Muscle of arm (tissue), 14 donors: ENCODE results near the gene ATP1B2. TPM values are rescaled to one million over a fixed set of nuclear protein-coding genes. Genes with fewer than 3 reads are reported as not detected.
A peak's percentile ranks its signal among the peaks of the same experiment; 100 is the strongest.
"Not testable (repeated sequence)": the region's sequence is repeated elsewhere in the genome, so short reads cannot be mapped to it uniquely, and the experiment has no call there.

Experiments
- DNase-seq: peaks from one replicate; pipeline ENCODE4 v3.0.0-alpha.2; 2013
- long read RNA-seq, 11 donors: transcript quantifications; one replicate each; lab custom pipeline, GENCODE V29; 2026
- polyA plus RNA-seq, 12 donors: library from polyadenylated mRNA; unstranded; fragments of 120-200 nt; gene quantifications; one replicate each; pipeline ENCODE4 v1.2.1, GENCODE V29; 2013; ENCODE audit not compliant: insufficient read length in 12 of 12

The ATP1B2 gene, protein sequence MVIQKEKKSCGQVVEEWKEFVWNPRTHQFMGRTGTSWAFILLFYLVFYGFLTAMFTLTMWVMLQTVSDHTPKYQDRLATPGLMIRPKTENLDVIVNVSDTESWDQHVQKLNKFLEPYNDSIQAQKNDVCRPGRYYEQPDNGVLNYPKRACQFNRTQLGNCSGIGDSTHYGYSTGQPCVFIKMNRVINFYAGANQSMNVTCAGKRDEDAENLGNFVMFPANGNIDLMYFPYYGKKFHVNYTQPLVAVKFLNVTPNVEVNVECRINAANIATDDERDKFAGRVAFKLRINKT
- polyA plus RNA-seq: 10 to 100 TPM in 11 of 12 donors, not detected in 1; 15.8 to 39.9 (median 26.1) TPM
- long read RNA-seq, donor 1, partial matches to known transcripts: 0 of 2 reads
- long read RNA-seq, donor 1, other reads (novel, unspliced or antisense): 0 of 2 reads
- long read RNA-seq, donor 2, transcript ATP1B2-201 (7 exons, 3,153 nt): major isoform, 21 of 26 reads
- long read RNA-seq, donor 2, partial matches to known transcripts: 5 of 26 reads
- long read RNA-seq, donor 2, other reads (novel, unspliced or antisense): 0 of 26 reads
- long read RNA-seq, donor 3, transcript ATP1B2-201 (7 exons, 3,153 nt): major isoform, 7 of 7 reads
- long read RNA-seq, donor 3, partial matches to known transcripts: 0 of 7 reads
- long read RNA-seq, donor 3, other reads (novel, unspliced or antisense): 0 of 7 reads
- long read RNA-seq, donor 4, partial matches to known transcripts: 0 of 3 reads
- long read RNA-seq, donor 4, other reads (novel, unspliced or antisense): 0 of 3 reads
- long read RNA-seq, donor 5, transcript ATP1B2-201 (7 exons, 3,153 nt): major isoform, 14 of 66 reads
- long read RNA-seq, donor 5, partial matches to known transcripts: 52 of 66 reads
- long read RNA-seq, donor 5, other reads (novel, unspliced or antisense): 0 of 66 reads
- long read RNA-seq, donor 6, transcript ATP1B2-201 (7 exons, 3,153 nt): major isoform, 5 of 5 reads
- long read RNA-seq, donor 6, partial matches to known transcripts: 0 of 5 reads
- long read RNA-seq, donor 6, other reads (novel, unspliced or antisense): 0 of 5 reads
- long read RNA-seq, donor 7, partial matches to known transcripts: 0 of 2 reads
- long read RNA-seq, donor 7, other reads (novel, unspliced or antisense): 0 of 2 reads
- long read RNA-seq, donor 8, transcript ATP1B2-201 (7 exons, 3,153 nt): major isoform, 23 of 29 reads
- long read RNA-seq, donor 8, partial matches to known transcripts: 6 of 29 reads
- long read RNA-seq, donor 8, other reads (novel, unspliced or antisense): 0 of 29 reads
- long read RNA-seq, donor 9, partial matches to known transcripts: 0 of 4 reads
- long read RNA-seq, donor 9, other reads (novel, unspliced or antisense): 0 of 4 reads
- long read RNA-seq, donor 10, transcript ATP1B2-201 (7 exons, 3,153 nt): major isoform, 11 of 19 reads
- long read RNA-seq, donor 10, partial matches to known transcripts: 8 of 19 reads
- long read RNA-seq, donor 10, other reads (novel, unspliced or antisense): 0 of 19 reads
- long read RNA-seq, donor 11, transcript ATP1B2-201 (7 exons, 3,153 nt): major isoform, 5 of 5 reads
- long read RNA-seq, donor 11, partial matches to known transcripts: 0 of 5 reads
- long read RNA-seq, donor 11, other reads (novel, unspliced or antisense): 0 of 5 reads

DNA sequence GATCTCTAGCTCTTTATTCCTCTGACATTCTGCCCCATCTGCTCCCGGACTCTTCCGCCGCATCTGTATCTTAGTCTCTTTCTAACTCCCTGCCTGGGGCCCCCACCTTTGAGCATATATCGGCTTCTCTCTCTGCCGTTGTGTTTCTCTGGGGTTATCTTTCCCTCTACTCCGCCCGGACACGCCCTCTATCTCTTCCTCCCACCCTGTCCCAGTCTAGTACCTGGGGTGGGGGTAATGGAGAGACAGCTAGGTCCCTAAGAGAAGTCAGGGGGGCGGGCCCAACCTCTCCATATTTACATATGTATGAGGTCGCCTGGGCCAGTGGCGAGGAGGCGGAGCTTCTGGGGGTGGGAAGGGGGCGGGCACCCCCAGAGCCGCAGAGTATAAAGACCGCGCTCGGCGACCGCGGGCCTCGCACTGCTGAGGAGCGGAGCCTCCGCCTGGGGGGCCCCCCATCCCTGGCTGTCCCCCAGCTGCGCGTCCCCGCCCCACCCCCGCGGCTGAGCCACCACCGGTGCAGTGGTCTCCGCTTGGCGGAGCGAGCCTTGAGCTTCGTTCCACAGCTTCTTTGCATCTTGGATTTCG lies at the start of gene ATP1B2:
ATP1B2 (plus strand) TSS at position 418 of the 588 bp plus-strand sequence. CDS start 593 bp downstream, outside the sequence.
- DNase-seq: peak; percentile 76

GRCh38 chr17:7606280-7606679 lies 44.4 kb upstream of the ATP1B2 start:
- DNase-seq: no peak

DNA sequence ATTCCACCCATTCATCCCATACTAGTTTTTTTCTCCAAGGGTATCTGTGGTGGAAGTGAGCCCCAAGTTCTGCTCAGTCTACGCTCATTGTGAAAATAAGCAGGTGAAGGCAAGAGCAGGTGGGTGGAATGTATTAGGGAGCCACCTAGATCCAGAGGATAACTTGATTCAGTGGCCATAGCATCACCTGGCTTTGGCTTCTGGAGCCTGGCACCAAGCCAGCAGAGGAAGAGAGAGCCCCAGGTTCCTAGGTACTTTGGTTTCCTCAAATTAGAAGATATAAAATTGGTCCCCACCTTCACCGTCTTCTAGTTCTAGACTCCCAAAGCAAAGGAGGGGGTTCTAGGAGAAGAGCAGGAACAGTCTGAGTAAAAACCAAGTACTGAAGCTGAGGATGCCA lies 40.1 kb upstream of the ATP1B2 start:
- DNase-seq: no peak

GRCh38 chr17:7611635-7612293 lies 39.0 kb upstream of the ATP1B2 start:
- DNase-seq: no peak

DNA sequence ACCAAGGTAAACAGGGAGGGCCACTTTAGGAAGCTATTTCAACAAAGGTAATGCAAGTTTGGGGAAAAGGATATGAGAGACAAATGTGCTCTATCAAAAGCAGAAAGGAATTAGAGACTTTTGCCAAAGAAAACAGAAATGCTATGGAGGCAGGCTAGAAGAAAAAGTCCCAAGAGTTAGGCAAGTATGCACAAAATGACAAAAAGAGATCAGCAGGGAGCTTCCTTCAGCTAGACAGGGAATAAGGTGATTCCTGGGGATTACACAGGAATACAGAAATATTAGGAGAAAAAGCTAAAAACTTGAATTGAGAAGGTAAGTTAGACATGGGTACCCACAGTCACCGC lies 38.5 kb upstream of the ATP1B2 start:
- DNase-seq: no peak

DNA sequence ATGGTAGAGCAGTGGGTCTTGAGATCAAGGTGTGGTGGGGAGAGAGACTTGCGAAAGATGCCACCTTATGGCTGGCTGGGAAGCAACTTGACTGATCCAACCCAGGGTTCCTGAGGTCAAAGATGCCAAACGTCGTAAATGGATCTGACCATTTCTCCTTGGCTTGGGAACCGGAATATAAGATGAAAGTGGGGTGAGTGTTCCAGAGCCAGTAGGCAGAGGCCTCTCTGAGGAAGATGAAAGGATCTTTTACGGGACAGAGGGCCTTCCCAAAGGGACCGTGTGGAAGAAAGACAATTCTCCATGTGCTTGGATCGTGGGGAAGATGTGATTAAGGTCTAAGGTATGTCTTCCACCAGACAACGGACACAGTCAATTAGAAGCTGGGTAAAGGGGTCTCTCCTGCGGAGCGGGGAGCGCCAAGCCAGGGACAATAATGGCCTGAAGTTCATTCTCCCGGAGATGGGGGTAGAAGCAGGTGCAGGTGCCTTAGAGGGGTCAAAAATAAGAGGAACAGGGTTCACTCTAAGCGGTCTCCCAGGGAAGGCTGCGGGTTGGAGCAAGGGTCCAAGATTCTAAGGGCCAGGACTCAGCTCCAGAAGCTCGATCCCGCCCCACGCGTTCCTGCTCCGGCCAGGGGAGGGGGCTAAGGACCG lies 36.8 kb upstream of the ATP1B2 start:
- DNase-seq: no peak

GRCh38 chr17:7614425-7615264 lies 36.1 kb upstream of the ATP1B2 start, which contains the start of gene FXR2:
Gene FXR2, minus strand, starts transcription at chr17:7614897. Its CDS starts 365 bp downstream, at chr17:7614532.
- DNase-seq: peak; percentile 100

GRCh38 chr17:7615265-7615747 lies 35.4 kb upstream of the ATP1B2 start:
- no peak for DNase-seq

GRCh38 chr17:7618608-7619007 lies 32.1 kb upstream of the ATP1B2 start:
- no peak for DNase-seq

GRCh38 chr17:7620835-7621234 lies 29.9 kb upstream of the ATP1B2 start:
- DNase-seq: no peak

GRCh38 chr17:7623661-7624060 lies 27.1 kb upstream of the ATP1B2 start:
- no peak for DNase-seq

DNA sequence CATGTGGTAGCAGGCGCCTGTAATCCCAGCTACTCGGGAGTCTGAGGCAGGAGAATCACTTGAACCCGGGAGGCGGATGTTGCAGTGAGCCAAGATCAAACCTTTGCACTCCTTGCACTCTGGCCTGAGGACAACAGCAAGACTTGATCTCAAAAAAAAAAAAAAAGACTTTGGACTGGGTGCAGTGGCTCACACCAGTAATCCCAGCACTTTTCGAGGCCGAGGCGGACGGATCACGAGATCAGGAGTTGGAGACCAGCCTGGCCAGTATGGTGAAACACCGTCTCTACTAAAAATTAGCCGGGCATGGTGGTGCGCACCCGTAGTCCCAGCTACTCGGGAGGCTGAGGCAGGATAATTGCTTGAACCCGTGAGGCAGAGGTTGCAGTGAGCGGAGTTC lies 25.0 kb upstream of the ATP1B2 start:
- not testable (repeated sequence) for DNase-seq

DNA sequence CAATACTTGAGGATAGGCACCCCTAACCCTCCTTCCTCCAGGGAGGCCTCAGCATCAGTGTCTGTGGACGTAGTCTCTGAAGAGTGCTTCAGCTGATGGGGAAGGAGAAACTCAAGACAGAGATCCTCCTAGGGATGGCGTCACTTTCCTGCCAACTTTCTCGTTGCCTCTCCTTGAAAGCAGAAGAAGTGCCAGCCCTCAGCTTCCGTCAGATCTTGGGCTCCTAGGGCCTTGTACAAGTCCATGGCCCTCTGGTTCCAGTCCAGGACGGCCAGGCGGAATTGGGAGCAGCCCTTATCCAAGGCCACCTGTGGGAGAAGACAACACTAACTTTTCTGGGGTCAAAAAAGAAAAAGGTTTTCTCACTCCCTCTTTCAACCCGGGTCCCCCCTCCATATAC lies 24.4 kb upstream of the ATP1B2 start:
- DNase-seq: no peak

GRCh38 chr17:7626956-7627249 lies 23.8 kb upstream of the ATP1B2 start:
- no peak for DNase-seq

GRCh38 chr17:7627250-7628121 lies 23.2 kb upstream of the ATP1B2 start, which contains the start of gene SAT2:
Gene SAT2, minus strand, starts transcription at chr17:7627821. Its CDS starts 186 bp downstream, at chr17:7627635.
- DNase-seq: peak; percentile 95

- DNase-seq: no peak
These were observed 20.7 kb upstream of the ATP1B2 start, which contains the start of gene SHBG for GRCh38 chr17:7629939-7630571. Gene SHBG, plus strand, starts transcription at chr17:7630135. Its CDS starts 38 bp downstream, at chr17:7630173.
